CD4-positive, alpha-beta T cell treated with Interleukin-12 subunit alpha and Interleukin-12 subunit beta, for 1 hour (primary cell): ENCODE data around the gene HAPLN2.
"Not testable (repeated sequence)": the region's sequence is repeated elsewhere in the genome, so short reads cannot be mapped to it uniquely, and the experiment has no call there.

Experiments used
- DNase-seq: peaks from one replicate; pipeline ENCODE4 v3.0.0-alpha.2; 2020

The HAPLN2 gene

GRCh38 chr1:156618853-156619581, at the start of gene HAPLN2:
TSS of gene HAPLN2 (plus strand) at chr1:156619415. CDS start at chr1:156623491, 4,076 bp downstream.
- DNase-seq: no peak

- no peak for DNase-seq
Measured at GRCh38 chr1:156571261-156571852, 47.9 kb upstream of the HAPLN2 start.

GRCh38 chr1:156571919-156572662, 47.1 kb upstream of the HAPLN2 start, which contains the start of gene IQGAP3:
TSS of gene IQGAP3 (minus strand) at chr1:156572565. CDS start at chr1:156572529, 36 bp downstream.
- DNase-seq: peak; percentile 80

- no peak for DNase-seq
Measured at GRCh38 chr1:156572663-156573018, 46.6 kb upstream of the HAPLN2 start.

- DNase-seq: no peak
Measured at GRCh38 chr1:156574039-156574633, 45.1 kb upstream of the HAPLN2 start.

- no peak for DNase-seq
Measured at GRCh38 chr1:156577550-156577949, 41.7 kb upstream of the HAPLN2 start.

GRCh38 chr1:156578055-156578454, 41.2 kb upstream of the HAPLN2 start:
- DNase-seq: no peak

GRCh38 chr1:156579472-156579871, 39.7 kb upstream of the HAPLN2 start, which contains the start of gene TTC24:
TSS of gene TTC24 (plus strand) at chr1:156579723. CDS start at chr1:156581365, 1,642 bp downstream.
- no peak for DNase-seq

- peak; percentile 35 for DNase-seq
Measured at GRCh38 chr1:156581661-156582387, 37.4 kb upstream of the HAPLN2 start.

GRCh38 chr1:156582388-156583017, 36.7 kb upstream of the HAPLN2 start:
- peak; percentile 20 for DNase-seq

GRCh38 chr1:156583821-156584622, 35.2 kb upstream of the HAPLN2 start:
- DNase-seq: peak; percentile 82

GRCh38 chr1:156584813-156585212, 34.4 kb upstream of the HAPLN2 start:
- DNase-seq: no peak

GRCh38 chr1:156586323-156586722, 32.9 kb upstream of the HAPLN2 start:
- DNase-seq: no peak

- no peak for DNase-seq
Measured at GRCh38 chr1:156586892-156587477, 32.2 kb upstream of the HAPLN2 start.

- DNase-seq: not testable (repeated sequence)
Measured at GRCh38 chr1:156587927-156588326, 31.3 kb upstream of the HAPLN2 start.

- DNase-seq: no peak
Measured at GRCh38 chr1:156589546-156589945, 29.7 kb upstream of the HAPLN2 start.

GRCh38 chr1:156590326-156591180, 28.7 kb upstream of the HAPLN2 start:
- DNase-seq: no peak

GRCh38 chr1:156591181-156591431, 28.1 kb upstream of the HAPLN2 start:
- DNase-seq: no peak

- peak; percentile 72 for DNase-seq
Measured at GRCh38 chr1:156591432-156592157, 27.6 kb upstream of the HAPLN2 start, which contains the start of gene NAXE. TSS of gene NAXE (plus strand) at chr1:156591776. CDS start at chr1:156591805, 29 bp downstream.
